Small intestine (tissue), 7 donors: ENCODE data around the gene RAB29. TPM values are rescaled to one million over a fixed set of nuclear protein-coding genes. Genes with fewer than 3 reads are reported as not detected.

ENCODE experiments used
- DNase-seq, 2 donors: peaks; one replicate each; pipeline versions ENCODE4 v3.0.0 to v3.0.0-alpha.2; 2013
- FAIRE-seq: peaks from 2 replicates; lab custom pipeline; 2012; peaks lifted over from hg19 to GRCh38; lab: Jason Lieb, UNC
- H3K27ac ChIP-seq, 3 donors: one replicate each; pipeline ENCODE4 v1.5.1; 2013; ENCODE audit warnings: low read length in 2 of 3, mild to moderate bottlenecking in 2 of 3, control low read depth in 1 of 3, inconsistent platforms in 1 of 3, low read depth in 1 of 3, moderate library complexity in 1 of 3
- H3K27me3 ChIP-seq, 3 donors: one replicate each; pipeline ENCODE4 v1.6.1; 2013; ENCODE audit warnings: low read length in 3 of 3, inconsistent platforms in 1 of 3; ENCODE audit not compliant: control insufficient read depth in 3 of 3, insufficient read depth in 3 of 3
- H3K36me3 ChIP-seq, 3 donors: one replicate each; pipeline ENCODE4 v1.6.1; 2013; ENCODE audit warnings: low read length in 3 of 3, inconsistent platforms in 1 of 3, low read depth in 1 of 3, mild to moderate bottlenecking in 1 of 3, moderate library complexity in 1 of 3; ENCODE audit not compliant: control insufficient read depth in 3 of 3, insufficient read depth in 2 of 3
- H3K4me1 ChIP-seq, 3 donors: one replicate each; pipeline ENCODE4 v1.6.1; 2013; ENCODE audit warnings: low read length in 2 of 3, inconsistent platforms in 1 of 3, low read depth in 1 of 3, mild to moderate bottlenecking in 1 of 3, moderate library complexity in 1 of 3; ENCODE audit not compliant: control insufficient read depth in 3 of 3, insufficient read depth in 2 of 3
- H3K4me3 ChIP-seq, 3 donors: one replicate each; pipeline ENCODE4 v1.5.1; 2013; ENCODE audit warnings: low read length in 3 of 3, control low read depth in 1 of 3, inconsistent platforms in 1 of 3, low read depth in 1 of 3, mild to moderate bottlenecking in 1 of 3, moderate library complexity in 1 of 3
- H3K9me3 ChIP-seq, 2 donors: one replicate each; pipeline ENCODE4 v1.6.1; 2013; ENCODE audit warnings: low read depth in 1 of 2, low read length in 1 of 2; ENCODE audit not compliant: control insufficient read depth in 2 of 2, insufficient read depth in 1 of 2
- WGBS, 3 donors: extraction: QIAGEN DNeasy Blood & Tissue Kit; methylation state at CpG; one replicate each; pipeline ENCODE4 v1.1.7; 2013; 5-methylcytosine and 5-hydroxymethylcytosine counted together
- polyA plus RNA-seq, 4 donors: library from polyadenylated mRNA; stranded (reverse) in 3 of 4; unstranded in 1 of 4; fragments of 200-250 nt in 3 of 4; fragments of 120-200 nt in 1 of 4; gene quantifications; one replicate each; pipeline versions ENCODE4 v1.2.1 to v1.2.3, GENCODE V29; 2013
- donor health status: healthy with polysubstance abuse.
- donor health status: control.
- donor health status: control.
- donor health status: Bipolar disorder and iron deficiency.
- donor health status: healthy.

Gene RAB29
- polyA plus RNA-seq, 4 donors = 7.4 to 152 (median 8.9) TPM

DNA sequence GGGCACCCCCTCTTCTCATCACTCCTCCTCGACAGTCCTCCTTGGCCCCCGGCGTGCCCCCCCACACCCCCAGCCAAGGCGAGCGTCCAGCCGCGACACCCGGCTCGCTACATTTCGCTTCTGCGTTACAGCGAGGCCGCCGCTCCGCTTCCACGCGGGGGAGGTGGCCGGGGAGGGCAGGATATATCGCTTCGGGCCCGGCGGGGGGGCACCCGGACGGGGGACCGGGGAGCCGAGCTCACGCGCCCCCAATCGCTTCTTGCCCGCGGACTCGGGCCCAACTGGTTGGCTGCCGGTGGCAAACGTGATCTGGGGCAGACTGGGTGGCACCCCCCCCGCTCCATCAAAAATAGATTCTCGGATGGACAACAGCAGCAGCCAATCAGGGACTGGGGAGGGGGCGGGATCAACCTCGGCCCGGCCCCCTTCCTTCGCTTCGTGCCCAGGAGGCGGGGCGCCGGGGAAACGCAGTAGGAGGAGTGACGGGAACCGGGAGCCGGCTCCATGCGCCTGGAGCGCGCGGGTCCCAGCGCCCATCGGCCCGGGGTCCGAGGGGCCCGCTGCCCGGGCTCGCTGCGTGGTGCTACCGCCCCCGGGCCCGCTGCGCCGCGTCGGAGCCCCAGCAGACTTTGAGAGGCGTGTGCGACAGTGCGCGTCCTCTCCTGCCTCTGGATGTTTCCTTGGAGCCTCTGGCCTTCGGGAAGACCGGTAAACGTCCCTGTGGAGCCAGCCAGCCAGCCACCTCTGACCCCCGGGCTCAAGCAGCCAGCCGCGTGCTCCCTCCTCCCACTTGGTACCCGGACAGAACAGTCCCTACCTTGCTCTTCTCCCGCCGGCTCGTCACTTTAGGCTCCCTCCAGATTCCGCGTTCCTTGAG, 37.8 kb upstream of the RAB29 start, which contains the start of gene SLC41A1:
Gene SLC41A1 (minus strand): TSS at position 321 of the 877 bp plus-strand sequence. CDS start 2,757 bp downstream, outside the sequence.
- no peaks in the 10 kb centered on the region for H3K9me3 ChIP-seq
- DNase-seq (peak; percentile 92), FAIRE-seq (no peak)
- 0 to 1% (median 0%) methylated on average over 52 to 83 of the region's 83 CpGs for WGBS, 3 donors
- H3K27me3 ChIP-seq = peaks cover 0 to 25% (median 0%) of the 10 kb centered on the region in 3 donors
- H3K27ac ChIP-seq = peak within 1 kb of the TSS; percentile 8 to 78 (median 42)
- H3K36me3 ChIP-seq = peaks cover 0 to 13% (median 0%) of the 10 kb centered on the region in 3 donors
- peaks cover 0 to 19% (median 6%) of the 10 kb centered on the region in 3 donors for H3K4me1 ChIP-seq
- H3K4me3 ChIP-seq = peak within 1 kb of the TSS; percentile 80 to 84 (median 83)

DNA sequence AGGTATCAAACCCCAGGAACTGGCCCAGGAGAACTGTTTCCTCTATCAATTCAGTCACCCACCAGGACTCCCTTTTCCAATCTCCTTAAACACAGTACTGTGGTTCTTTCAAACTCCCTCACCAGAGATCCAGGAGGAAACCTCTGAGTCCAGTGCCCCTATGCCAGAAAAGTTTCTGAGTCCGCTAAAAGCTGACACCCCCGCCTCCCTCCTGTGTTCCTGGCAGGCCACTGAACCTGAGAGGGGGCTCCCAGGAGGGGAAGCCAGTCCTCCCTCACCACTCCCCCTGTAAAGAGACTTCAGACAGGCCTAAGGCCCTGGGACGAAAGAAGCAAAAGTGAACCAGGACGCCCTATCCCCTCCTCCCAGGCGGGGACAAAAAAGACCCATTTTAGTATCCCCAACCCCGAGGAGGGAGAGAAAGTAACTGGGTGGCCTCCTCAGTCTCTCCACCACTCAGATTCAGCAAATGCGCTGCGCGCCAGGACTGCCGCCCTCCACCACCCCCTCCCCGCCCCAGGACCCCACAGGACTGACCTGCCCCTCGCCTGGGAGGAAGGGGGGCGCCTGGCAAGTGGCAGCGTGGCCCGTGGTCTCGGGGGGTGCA, 37.1 kb upstream of the RAB29 start:
- no peak for FAIRE-seq
- peak overlapping the region in 2 of 3 donors; percentile 42 to 78 for H3K27ac ChIP-seq
- H3K4me3 ChIP-seq = peak overlapping the region; percentile 80 to 84 (median 83)
- H3K27me3 ChIP-seq = peaks cover 0 to 25% (median 0%) of the 10 kb centered on the region in 3 donors
- DNase-seq = peak in 1 of 2 donors; percentile 19
- peaks cover 0 to 19% (median 6%) of the 10 kb centered on the region in 3 donors for H3K4me1 ChIP-seq
- peaks cover 0 to 13% (median 0%) of the 10 kb centered on the region in 3 donors for H3K36me3 ChIP-seq
- 5 to 8% (median 7%) methylated on average over 13 to 16 of the region's 16 CpGs for WGBS, 3 donors
- H3K9me3 ChIP-seq = no peaks in the 10 kb centered on the region

DNA sequence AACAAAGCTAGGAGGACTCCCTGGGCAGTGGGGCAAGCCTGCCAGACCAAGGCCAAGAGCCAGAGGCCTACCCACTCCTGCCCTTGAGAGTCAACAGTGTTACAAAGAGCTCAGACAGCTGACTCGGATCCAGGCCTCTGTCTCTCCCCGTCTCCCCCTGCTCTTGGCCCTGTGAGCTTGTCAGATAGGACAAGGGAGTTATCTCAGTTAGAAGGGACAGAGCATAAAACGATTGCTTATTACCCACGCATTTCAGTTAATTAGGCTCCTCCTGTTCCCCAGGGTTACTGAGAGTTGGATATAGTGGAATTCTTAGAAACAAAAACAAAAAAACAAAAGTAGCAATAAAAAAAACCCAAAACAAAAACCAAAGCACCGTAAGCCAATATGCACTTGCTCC, 36.4 kb upstream of the RAB29 start:
- 26 to 48% (median 33%) methylated on average over 5 of the region's 5 CpGs for WGBS, 3 donors
- Histone ChIP-seq H3K36me3 (peaks cover 0 to 13% (median 0%) of the 10 kb centered on the region in 3 donors), H3K4me1 (peaks cover 0 to 19% (median 10%) of the 10 kb centered on the region in 3 donors), H3K4me3 (no peak overlapping the region), H3K27ac (no peak overlapping the region), H3K9me3 (no peaks in the 10 kb centered on the region), H3K27me3 (peaks cover 0 to 21% (median 0%) of the 10 kb centered on the region in 3 donors)
- DNase-seq (peak in 1 of 2 donors; percentile 14), FAIRE-seq (no peak)

DNA sequence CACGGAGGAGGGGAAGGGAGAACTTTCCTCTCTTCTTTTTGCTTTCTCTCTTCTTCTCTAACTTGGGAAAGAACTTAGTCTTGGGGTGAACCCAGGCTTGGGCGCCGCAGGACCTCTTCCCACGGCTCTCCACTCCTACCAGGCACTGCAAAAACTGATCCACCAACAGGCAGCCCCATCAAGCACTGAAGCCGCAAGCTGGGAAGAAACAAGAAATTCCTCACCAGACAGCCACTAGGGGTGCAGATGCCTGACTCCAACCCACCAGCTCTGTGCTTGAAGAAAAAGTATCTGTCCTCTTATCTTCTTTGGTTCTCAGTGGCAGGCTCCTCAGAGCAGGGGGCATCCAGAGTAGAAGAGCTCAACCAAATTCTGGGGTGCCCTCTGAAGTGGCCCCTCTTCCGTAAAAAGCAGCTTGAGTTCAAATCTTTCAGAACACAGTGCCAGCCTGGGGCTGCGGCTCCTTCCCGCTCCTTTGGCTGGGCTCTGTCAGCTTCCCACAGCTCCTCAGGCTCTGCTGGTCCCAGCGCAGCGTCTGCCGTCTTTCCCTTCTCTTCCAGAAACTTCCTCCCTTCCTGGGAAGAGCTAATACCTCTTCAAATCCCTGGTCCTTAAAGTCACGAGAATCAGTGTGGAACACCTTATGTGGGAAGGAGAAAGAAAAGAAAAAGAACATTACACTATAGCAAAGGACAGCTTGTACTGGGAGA, 35.3 kb upstream of the RAB29 start:
- DNase-seq (no peak), FAIRE-seq (no peak)
- peaks cover 0 to 21% (median 0%) of the 10 kb centered on the region in 3 donors for H3K27me3 ChIP-seq
- H3K27ac ChIP-seq = no peak overlapping the region
- no peaks in the 10 kb centered on the region for H3K9me3 ChIP-seq
- WGBS, 3 donors = 90 to 94% (median 90%) methylated on average over 12 of the region's 12 CpGs
- no peak overlapping the region for H3K4me3 ChIP-seq
- peaks cover 0 to 19% (median 13%) of the 10 kb centered on the region in 3 donors for H3K4me1 ChIP-seq
- peaks cover 0 to 13% (median 0%) of the 10 kb centered on the region in 3 donors for H3K36me3 ChIP-seq

DNA sequence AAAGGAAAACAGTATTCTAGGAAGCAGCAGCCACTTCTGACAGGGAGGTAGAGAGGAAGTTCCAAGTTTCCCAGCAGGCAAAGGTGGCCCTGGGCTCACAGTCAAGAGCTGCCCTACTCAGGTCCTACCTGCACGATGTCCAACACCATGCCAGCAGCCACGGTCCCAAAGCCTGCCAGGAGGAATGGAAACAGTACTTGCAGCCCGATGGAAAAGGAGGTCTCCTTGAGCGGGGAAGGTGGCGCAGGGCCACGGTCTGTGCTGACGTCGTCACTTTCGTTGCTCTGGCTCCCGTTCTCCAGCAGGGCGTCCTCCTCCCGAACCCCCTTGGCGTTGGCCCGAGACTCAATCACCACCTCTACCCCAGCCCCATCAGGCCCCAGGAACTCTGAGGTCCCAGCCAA, 34.7 kb upstream of the RAB29 start:
- no peak overlapping the region for H3K4me3 ChIP-seq
- 90 to 93% (median 93%) methylated on average over 14 of the region's 14 CpGs for WGBS, 3 donors
- DNase-seq = no peak

DNA sequence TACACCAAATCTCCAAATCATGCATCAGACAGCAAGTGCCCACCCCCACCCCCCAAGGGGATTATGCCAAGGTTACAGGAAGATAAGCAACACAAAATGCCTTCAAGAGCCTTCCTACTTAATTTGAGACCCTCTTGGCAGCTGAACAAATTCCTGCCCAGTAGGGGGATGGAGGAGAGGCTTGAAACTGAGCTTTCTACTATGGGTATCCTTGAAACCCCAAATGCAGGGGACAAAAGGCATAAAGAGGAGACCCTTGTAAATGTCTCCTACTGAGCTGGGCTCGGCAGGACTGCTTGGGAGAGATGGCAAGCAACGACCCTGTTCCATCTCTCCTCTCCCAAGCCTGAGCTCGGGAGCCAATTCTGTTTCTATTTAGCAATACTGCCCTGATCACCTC, 34.2 kb upstream of the RAB29 start:
- DNase-seq (no peak), FAIRE-seq (no peak)
- Histone ChIP-seq H3K27me3 (peaks cover 0 to 16% (median 0%) of the 10 kb centered on the region in 3 donors), H3K36me3 (peaks cover 0 to 13% (median 0%) of the 10 kb centered on the region in 3 donors), H3K4me1 (peaks cover 0 to 19% (median 13%) of the 10 kb centered on the region in 3 donors), H3K9me3 (no peaks in the 10 kb centered on the region), H3K27ac (no peak overlapping the region), H3K4me3 (no peak overlapping the region)
- 77 to 87% (median 82%) methylated on average over 3 of the region's 3 CpGs for WGBS, 3 donors

More for the DNA sequence above, 34.7 kb upstream of the RAB29 start:
- Histone ChIP-seq H3K27ac (no peak overlapping the region), H3K9me3 (no peaks in the 10 kb centered on the region), H3K4me1 (peaks cover 0 to 19% (median 13%) of the 10 kb centered on the region in 3 donors), H3K36me3 (peaks cover 0 to 13% (median 0%) of the 10 kb centered on the region in 3 donors), H3K27me3 (peaks cover 0 to 21% (median 0%) of the 10 kb centered on the region in 3 donors)
- FAIRE-seq = no peak

DNA sequence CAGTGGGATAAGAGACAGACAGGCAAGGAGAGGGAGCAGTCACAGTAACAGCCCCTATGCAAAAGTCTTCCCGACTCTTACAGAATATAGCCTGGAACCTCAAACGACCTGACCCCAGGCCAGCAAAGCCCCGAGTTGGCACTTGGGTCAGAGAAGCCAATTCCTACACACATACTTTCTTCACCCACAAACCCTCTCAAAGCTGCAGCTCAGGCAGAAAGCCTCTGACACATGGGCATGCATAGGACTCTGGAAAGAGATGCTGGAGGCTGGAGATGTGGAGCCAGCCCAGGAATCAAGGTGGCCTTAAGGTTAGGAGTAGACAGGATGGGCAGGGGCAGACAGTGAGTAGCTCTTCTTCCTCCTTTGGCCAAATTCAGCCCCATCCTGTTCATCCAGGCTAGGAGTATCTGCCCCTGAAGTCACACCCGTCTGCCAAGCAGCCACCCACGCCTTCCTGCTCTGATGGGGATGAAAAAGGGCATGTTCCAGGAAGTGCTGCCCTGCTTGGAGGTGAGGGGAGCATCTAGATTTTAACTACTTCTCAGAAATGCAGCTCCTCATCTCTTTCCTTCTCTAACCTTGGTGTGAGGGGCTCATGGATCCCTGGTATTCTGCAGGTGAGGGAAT, 29.9 kb upstream of the RAB29 start:
- no peaks in the 10 kb centered on the region for H3K27me3 ChIP-seq
- H3K9me3 ChIP-seq = no peaks in the 10 kb centered on the region
- peaks cover 0 to 17% (median 0%) of the 10 kb centered on the region in 3 donors for H3K36me3 ChIP-seq
- no peak for DNase-seq
- no peak for FAIRE-seq
- H3K4me1 ChIP-seq = peaks cover 0 to 11% (median 0%) of the 10 kb centered on the region in 3 donors
- H3K4me3 ChIP-seq = no peak overlapping the region
- 63 to 69% (median 63%) methylated on average over 5 of the region's 5 CpGs for WGBS, 3 donors
- H3K27ac ChIP-seq = no peak overlapping the region
